HAP-1 (cell line): ENCODE results near the gene CEP43.

Source experiments
- DNase-seq, 2 experiments: peaks; one replicate each; pipeline ENCODE4 v3.0.0-alpha.2; 2016 to 2020; ENCODE audit warnings: low spot score in 2 of 2
- H3K27me3 ChIP-seq: fragments of 250-450 bp; sonication (Bioruptor Pico); 2 replicates; pipeline ENCODE4 v1.5.1; 2020; ENCODE audit warnings: low read depth, mild to moderate bottlenecking, moderate library complexity
- H3K36me3 ChIP-seq: fragments of 250-450 bp; sonication (Bioruptor Pico); replicated peaks from 2 replicates; pipeline ENCODE4 v1.5.1; 2020; ENCODE audit warnings: mild to moderate bottlenecking
- H3K4me1 ChIP-seq: fragments of 250-450 bp; sonication (Bioruptor Pico); 2 replicates; pipeline ENCODE4 v1.5.1; 2020; ENCODE audit warnings: mild to moderate bottlenecking
- H3K4me3 ChIP-seq: fragments of 250-450 bp; sonication (Bioruptor Pico); 2 replicates; pipeline ENCODE4 v1.5.1; 2020; ENCODE audit warnings: mild to moderate bottlenecking, moderate library complexity
- H3K9me3 ChIP-seq: fragments of 250-450 bp; sonication (Bioruptor Pico); 2 replicates; pipeline ENCODE4 v1.5.1; 2020; ENCODE audit warnings: mild to moderate bottlenecking, moderate library complexity
- in situ Hi-C: fragments of 300-500 bp; cut with MboI; formaldehyde crosslinking; loops from 3 replicates; pipeline ENCODE4 v1.14.3; 2020; ENCODE audit warnings: low sequenced_read_pairs, inconsistent platforms, mixed read lengths

Gene CEP43

DNA sequence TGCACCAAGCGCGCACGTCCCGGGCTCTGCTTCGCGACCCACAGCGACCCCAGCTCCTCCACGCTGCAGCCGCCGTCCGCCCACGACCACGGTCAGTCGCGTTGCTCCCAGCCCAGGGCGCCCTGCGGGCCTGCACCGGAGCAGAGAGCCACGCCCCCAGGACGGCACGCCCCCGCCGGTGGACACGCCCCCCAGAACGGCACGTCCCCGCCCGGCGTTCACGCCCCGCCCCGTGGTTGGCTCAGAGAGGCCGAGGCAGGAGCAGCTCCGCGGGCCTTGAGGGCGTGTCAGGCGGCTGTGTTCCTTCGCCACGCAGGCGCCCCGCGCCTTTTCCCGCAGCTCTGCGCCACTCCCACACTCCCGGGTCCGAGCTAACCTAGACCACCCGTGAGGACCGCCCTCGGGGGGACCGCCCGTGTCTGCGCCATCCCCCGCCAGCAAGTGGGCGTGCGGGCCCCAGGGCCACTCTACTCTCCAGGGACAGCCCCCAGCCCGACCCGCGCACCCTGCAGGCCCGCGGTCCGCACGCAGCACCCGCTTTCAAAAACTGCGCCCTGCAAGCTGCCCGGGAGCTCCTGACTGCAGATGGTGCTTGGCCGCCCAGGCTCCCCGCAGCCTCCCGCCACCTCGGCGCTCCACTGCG is 42.6 kb upstream of the CEP43 start, which contains the start of gene RNASET2:
RNASET2 (minus strand) TSS at position 107 of the 643 bp plus-strand sequence. CDS start 368 bp downstream, outside the sequence.
- Histone ChIP-seq H3K36me3 (no peaks in the 10 kb centered on the region), H3K4me3 (peak within 1 kb of the TSS; percentile 74), H3K27me3 (no peaks in the 10 kb centered on the region), H3K4me1 (peaks cover 13% of the 10 kb centered on the region), H3K9me3 (no peaks in the 10 kb centered on the region)
- in situ Hi-C loops: loop anchor here (10.0 kb wide), 1 partner anchor 172 kb away; no protein-coding TSS in a partner anchor
- DNase-seq: peak; percentile 64 to 99

GRCh38 chr6:166957087-166957804 is 42.0 kb upstream of the CEP43 start:
- Histone ChIP-seq H3K9me3 (no peaks in the 10 kb centered on the region), H3K36me3 (no peaks in the 10 kb centered on the region), H3K4me3 (peak overlapping the region; percentile 74), H3K4me1 (peaks cover 10% of the 10 kb centered on the region), H3K27me3 (no peaks in the 10 kb centered on the region)
- DNase-seq: peak; percentile 8 to 70
- in situ Hi-C loops: loop anchor here (10.0 kb wide), 1 partner anchor 172 kb away; no protein-coding TSS in a partner anchor

- peaks cover 10% of the 10 kb centered on the region for H3K4me1 ChIP-seq
- H3K9me3 ChIP-seq: no peaks in the 10 kb centered on the region
- H3K27me3 ChIP-seq: no peaks in the 10 kb centered on the region
- in situ Hi-C loops: loop anchor here (10.0 kb wide), 1 partner anchor 173 kb away; no protein-coding TSS in a partner anchor
- no peak overlapping the region for H3K4me3 ChIP-seq
- no peak for DNase-seq
- no peaks in the 10 kb centered on the region for H3K36me3 ChIP-seq
These were observed 41.5 kb upstream of the CEP43 start for GRCh38 chr6:166957805-166958076.

DNA sequence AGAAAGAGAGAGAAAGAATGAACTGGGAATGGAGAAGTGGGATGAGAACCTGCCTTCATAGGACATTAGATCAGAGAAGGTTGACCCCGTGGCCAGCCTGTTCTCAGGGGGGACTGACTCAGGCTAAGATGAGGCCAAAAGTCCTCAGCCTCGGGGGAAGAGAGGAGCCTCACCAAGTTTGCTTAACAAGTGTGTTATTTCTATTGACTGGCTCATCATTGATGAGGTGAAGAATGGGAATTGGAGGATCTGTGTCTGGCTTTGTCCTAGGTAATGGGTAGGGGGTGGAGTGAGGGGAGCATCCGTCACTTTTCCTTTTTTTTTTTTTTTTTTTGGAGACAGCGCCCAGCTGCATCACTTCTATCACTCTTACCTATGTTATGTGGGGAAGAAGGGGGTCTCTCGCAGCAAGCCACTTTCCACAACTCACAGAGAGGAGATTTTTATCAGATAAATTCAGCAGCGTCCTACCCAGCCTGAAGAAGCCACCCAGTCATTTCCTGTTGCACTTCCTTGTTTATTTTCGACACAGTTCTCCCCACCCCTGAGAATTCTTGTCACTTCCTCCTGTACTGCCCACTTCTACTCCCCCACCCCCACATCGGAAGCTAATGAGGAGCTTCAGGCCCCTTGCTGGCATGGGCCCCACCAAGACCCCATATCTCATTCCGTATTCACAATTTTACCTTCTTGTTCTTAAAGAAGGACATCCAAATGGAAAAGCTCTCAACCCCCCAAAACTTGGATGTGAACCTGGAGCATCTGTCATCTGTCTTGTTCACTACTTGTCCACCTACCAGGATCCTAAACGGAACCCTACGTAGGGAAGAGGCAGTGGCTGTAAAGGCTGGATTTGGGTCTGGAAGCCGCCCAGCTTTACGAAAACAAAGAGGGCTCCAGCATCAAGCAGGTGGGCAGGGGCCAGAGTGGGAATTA is 40.0 kb upstream of the CEP43 start:
- Histone ChIP-seq H3K4me3 (no peak overlapping the region), H3K36me3 (no peaks in the 10 kb centered on the region), H3K27me3 (no peaks in the 10 kb centered on the region), H3K4me1 (peaks cover 10% of the 10 kb centered on the region), H3K9me3 (no peaks in the 10 kb centered on the region; the same call in 1 of the 2 replicates)
- no peak for DNase-seq
- in situ Hi-C loops: loop anchor here (10.0 kb wide), 1 partner anchor 174 kb away; no protein-coding TSS in a partner anchor

- peaks cover 10% of the 10 kb centered on the region for H3K4me1 ChIP-seq
- no peaks in the 10 kb centered on the region for H3K36me3 ChIP-seq
- in situ Hi-C loops: loop anchor here (10.0 kb wide), 1 partner anchor 175 kb away; no protein-coding TSS in a partner anchor
- no peaks in the 10 kb centered on the region for H3K27me3 ChIP-seq
- H3K4me3 ChIP-seq: no peak overlapping the region
- no peaks in the 10 kb centered on the region; the same call in 1 of the 2 replicates for H3K9me3 ChIP-seq
- DNase-seq: no peak
These were observed 39.1 kb upstream of the CEP43 start for GRCh38 chr6:166959911-166960608.

DNA sequence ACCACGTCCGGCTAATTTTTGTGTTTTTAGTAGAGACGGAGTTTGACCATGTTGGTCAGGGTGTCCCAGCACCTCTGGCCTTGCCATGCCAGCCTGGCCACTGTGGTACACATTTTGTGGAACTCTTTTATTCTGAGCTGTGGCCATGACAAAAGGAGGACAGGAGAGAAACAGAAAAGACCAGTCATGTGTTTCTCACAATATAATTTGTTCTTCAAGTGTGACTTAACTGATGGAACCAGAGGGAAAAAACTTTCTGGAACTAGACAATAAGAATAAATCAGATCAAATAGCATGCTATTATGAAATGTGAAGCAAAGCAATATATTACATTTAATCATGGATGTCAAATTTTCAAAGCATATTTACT is 38.6 kb upstream of the CEP43 start:
- Histone ChIP-seq H3K4me3 (no peak overlapping the region), H3K36me3 (no peaks in the 10 kb centered on the region), H3K9me3 (no peaks in the 10 kb centered on the region; the same call in 1 of the 2 replicates), H3K27me3 (no peaks in the 10 kb centered on the region), H3K4me1 (peaks cover 10% of the 10 kb centered on the region)
- DNase-seq: no peak
- in situ Hi-C loops: no loop called here

DNA sequence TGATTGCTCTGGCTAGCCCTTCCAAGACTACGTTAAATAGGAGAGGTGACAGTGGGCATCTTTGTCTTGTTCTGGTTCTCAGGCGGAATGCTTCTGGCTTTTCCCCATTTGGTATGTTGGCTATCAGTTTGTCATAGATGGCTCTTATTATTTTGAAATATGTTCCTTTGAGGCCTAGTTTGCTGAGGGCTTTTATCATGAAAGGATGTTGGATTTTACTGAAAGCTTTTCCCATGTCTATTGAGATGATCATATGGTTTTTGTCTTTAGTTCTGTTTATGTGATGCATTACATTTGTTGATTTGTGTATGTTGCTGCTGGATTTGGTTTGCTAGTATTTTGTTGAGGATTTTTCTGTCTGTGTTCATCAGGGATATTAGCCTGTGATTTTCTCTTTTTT is 32.9 kb upstream of the CEP43 start:
- no peak for DNase-seq
- Histone ChIP-seq H3K36me3 (no peaks in the 10 kb centered on the region), H3K4me3 (no peak overlapping the region), H3K27me3 (no peaks in the 10 kb centered on the region), H3K9me3 (no peaks in the 10 kb centered on the region; the same call in none of the 2 replicates), H3K4me1 (no peaks in the 10 kb centered on the region)
- in situ Hi-C loops: no loop called here

GRCh38 chr6:166969390-166970002 is 29.7 kb upstream of the CEP43 start:
- H3K36me3 ChIP-seq: no peaks in the 10 kb centered on the region
- H3K27me3 ChIP-seq: no peaks in the 10 kb centered on the region
- DNase-seq: no peak
- no peaks in the 10 kb centered on the region; the same call in none of the 2 replicates for H3K9me3 ChIP-seq
- in situ Hi-C loops: no loop called here
- H3K4me3 ChIP-seq: no peak overlapping the region
- H3K4me1 ChIP-seq: no peaks in the 10 kb centered on the region

DNA sequence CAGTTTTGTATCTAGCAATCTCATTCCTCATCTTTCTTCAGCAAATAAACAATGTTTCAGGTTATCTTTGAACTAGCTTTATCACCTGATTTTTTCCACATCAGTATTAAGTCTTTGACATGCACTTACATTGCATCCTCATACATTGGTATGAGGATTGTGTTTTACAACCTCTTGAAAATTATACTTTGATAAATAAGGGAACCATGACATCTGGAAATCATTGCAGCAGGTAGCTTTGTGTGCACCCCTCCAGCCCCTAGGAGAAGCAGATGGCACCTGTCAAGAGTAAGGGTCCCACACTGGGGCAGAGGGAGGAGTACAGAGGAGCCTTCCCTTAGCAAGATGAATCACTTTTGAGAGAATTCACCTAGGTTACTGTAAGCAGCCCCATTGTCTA is 29.1 kb upstream of the CEP43 start:
- no peaks in the 10 kb centered on the region; the same call in none of the 2 replicates for H3K9me3 ChIP-seq
- no peak overlapping the region for H3K4me3 ChIP-seq
- no peaks in the 10 kb centered on the region for H3K4me1 ChIP-seq
- no peak for DNase-seq
- in situ Hi-C loops: no loop called here
- no peaks in the 10 kb centered on the region for H3K27me3 ChIP-seq
- no peaks in the 10 kb centered on the region for H3K36me3 ChIP-seq

- Histone ChIP-seq H3K4me1 (no peaks in the 10 kb centered on the region), H3K9me3 (no peaks in the 10 kb centered on the region; the same call in 1 of the 2 replicates), H3K36me3 (no peaks in the 10 kb centered on the region), H3K27me3 (no peaks in the 10 kb centered on the region), H3K4me3 (no peak overlapping the region)
- DNase-seq: no peak
- in situ Hi-C loops: no loop called here
These were observed 28.4 kb upstream of the CEP43 start for GRCh38 chr6:166970776-166971175.

DNA sequence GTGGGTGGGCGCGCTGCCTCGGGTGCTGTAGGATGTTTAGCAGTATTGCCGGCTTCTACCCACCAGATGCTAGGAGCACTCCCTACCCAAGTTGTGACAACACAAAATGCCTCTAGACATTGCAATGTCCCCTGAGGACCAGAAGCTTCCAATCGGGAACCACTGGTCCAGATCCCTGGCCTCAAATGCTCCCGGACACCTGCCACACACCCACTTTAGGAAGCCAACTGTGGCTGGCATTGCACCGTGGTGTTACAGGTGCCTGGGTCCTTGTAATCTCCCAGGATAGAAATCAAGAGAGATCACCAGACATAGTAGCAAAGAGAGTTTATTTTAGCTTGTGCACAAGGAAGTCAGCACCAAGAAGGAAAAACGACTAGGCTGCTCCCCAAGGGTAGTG is 27.9 kb upstream of the CEP43 start:
- no peak overlapping the region for H3K4me3 ChIP-seq
- H3K4me1 ChIP-seq: no peaks in the 10 kb centered on the region
- H3K9me3 ChIP-seq: no peaks in the 10 kb centered on the region; the same call in 1 of the 2 replicates
- H3K27me3 ChIP-seq: no peaks in the 10 kb centered on the region
- no peaks in the 10 kb centered on the region for H3K36me3 ChIP-seq
- in situ Hi-C loops: no loop called here
- no peak for DNase-seq

GRCh38 chr6:166972101-166972500 is 27.1 kb upstream of the CEP43 start:
- in situ Hi-C loops: no loop called here
- no peak for DNase-seq

GRCh38 chr6:166976636-166977035 is 22.6 kb upstream of the CEP43 start:
- H3K4me1 ChIP-seq: peaks cover 6% of the 10 kb centered on the region; the same call in 1 of the 2 replicates
- no peak for DNase-seq
- in situ Hi-C loops: no loop called here
- H3K36me3 ChIP-seq: peaks cover 7% of the 10 kb centered on the region
- no peak overlapping the region for H3K4me3 ChIP-seq
- no peaks in the 10 kb centered on the region for H3K9me3 ChIP-seq
- H3K27me3 ChIP-seq: no peaks in the 10 kb centered on the region

More at GRCh38 chr6:166972101-166972500, 27.1 kb upstream of the CEP43 start:
- Histone ChIP-seq H3K27me3 (no peaks in the 10 kb centered on the region), H3K36me3 (no peaks in the 10 kb centered on the region), H3K4me1 (no peaks in the 10 kb centered on the region), H3K4me3 (no peak overlapping the region), H3K9me3 (no peaks in the 10 kb centered on the region)
